Smooth muscle cell (in vitro differentiated cells): Measurements from ENCODE around the gene TNFAIP8L1. TPM values are rescaled to one million over a fixed set of nuclear protein-coding genes. Genes with fewer than 3 reads are reported as not detected.

Experiments used
- DNase-seq: peaks from one replicate; lab custom pipeline; 2025; ENCODE audit not compliant: unreplicated experiment; lab: John Stamatoyannopoulos, UW
- H2AFZ ChIP-seq: fragments of 200-600 bp; sonication (generic); 2 replicates; pipeline ENCODE4 v1.6.0; 2016; ENCODE audit warnings: antibody characterized with exemption, low read depth, mild to moderate bottlenecking
- H3F3A ChIP-seq: fragments of 200-600 bp; sonication (generic); 2 replicates; pipeline ENCODE4 v1.6.0; 2017; ENCODE audit warnings: antibody characterized with exemption, low read depth
- H3K27ac ChIP-seq: fragments of 200-600 bp; sonication (generic); 2 replicates; pipeline ENCODE4 v1.5.1; 2016; ENCODE audit warnings: low read depth, mild to moderate bottlenecking
- H3K27me3 ChIP-seq: fragments of 200-600 bp; sonication (generic); 2 replicates; pipeline ENCODE4 v1.6.1; 2016; ENCODE audit warnings: low read depth, mild to moderate bottlenecking
- H3K36me3 ChIP-seq: fragments of 200-600 bp; sonication (generic); 2 replicates; pipeline ENCODE4 v1.5.1; 2016; ENCODE audit warnings: low read depth
- H3K4me1 ChIP-seq: fragments of 200-600 bp; sonication (generic); 2 replicates; pipeline ENCODE4 v1.5.1; 2016; ENCODE audit warnings: low read depth
- H3K4me2 ChIP-seq: fragments of 200-600 bp; sonication (generic); 2 replicates; pipeline ENCODE4 v1.6.0; 2016; ENCODE audit warnings: mild to moderate bottlenecking
- H3K4me3 ChIP-seq: fragments of 200-600 bp; sonication (generic); 2 replicates; pipeline ENCODE4 v1.5.1; 2016; ENCODE audit warnings: mild to moderate bottlenecking
- H3K79me2 ChIP-seq: fragments of 200-600 bp; sonication (generic); 2 replicates; pipeline ENCODE4 v1.6.0; 2016; ENCODE audit warnings: low read depth, mild to moderate bottlenecking
- H3K9ac ChIP-seq: fragments of 200-600 bp; sonication (generic); 2 replicates; pipeline ENCODE4 v1.6.0; 2016; ENCODE audit warnings: low read depth
- H3K9me3 ChIP-seq: fragments of 200-600 bp; sonication (generic); replicated peaks from 2 replicates; pipeline ENCODE4 v1.5.1; 2016; ENCODE audit warnings: low read depth
- H4K20me1 ChIP-seq: fragments of 200-600 bp; sonication (generic); 2 replicates; pipeline ENCODE4 v1.6.0; 2016; ENCODE audit warnings: low read depth
- WGBS: methylation state at CpG from one replicate; pipeline ENCODE4 v1.1.7; 2016; ENCODE audit warnings: low lambda C conversion rate; 5-methylcytosine and 5-hydroxymethylcytosine counted together
- polyA plus RNA-seq: library from polyadenylated mRNA; unstranded; fragments of >200 nt; fragmentation: Nextera tagmentation; extraction: Ambion mirVana; gene quantifications from 2 replicates; pipeline ENCODE4 v1.2.1, GENCODE V29; 2016
- total RNA-seq: library from RNA; depleted of rRNA; stranded (reverse); fragments of >200 nt; gene quantifications from 2 replicates; pipeline ENCODE4 v1.2.3, GENCODE V29; 2014
- TF ChIP-seq, protein P1 (sequence below): fragments of 200-600 bp; sonication (generic); IDR thresholded peaks from 2 replicates; pipeline ENCODE4 v1.5.1; 2017; ENCODE audit warnings: borderline replicate concordance, mild to moderate bottlenecking, antibody characterized with exemption; ENCODE audit not compliant: insufficient read depth, poor library complexity, severe bottlenecking

TNFAIP8L1 gene
- total and polyA plus RNA-seq, 2 experiments from 2014 or later: 2.2 to 5.2 TPM

- Histone ChIP-seq H3K9ac (no peak overlapping the region), H4K20me1 (no peaks in the 10 kb centered on the region), H3K9me3 (no peaks in the 10 kb centered on the region), H3K36me3 (no peaks in the 10 kb centered on the region), H3K4me1 (peaks cover 7% of the 10 kb centered on the region), H3F3A (no peaks in the 10 kb centered on the region), H3K27ac (no peak overlapping the region), H3K4me2 (no peak overlapping the region), H3K4me3 (no peak overlapping the region), H3K27me3 (peaks cover 10% of the 10 kb centered on the region), H2AFZ (no peak overlapping the region), H3K79me2 (no peaks in the 10 kb centered on the region)
- WGBS: 93% methylated on average over 1 of the region's 1 CpG
- DNase-seq: no peak
- TF ChIP-seq, protein P1, sequence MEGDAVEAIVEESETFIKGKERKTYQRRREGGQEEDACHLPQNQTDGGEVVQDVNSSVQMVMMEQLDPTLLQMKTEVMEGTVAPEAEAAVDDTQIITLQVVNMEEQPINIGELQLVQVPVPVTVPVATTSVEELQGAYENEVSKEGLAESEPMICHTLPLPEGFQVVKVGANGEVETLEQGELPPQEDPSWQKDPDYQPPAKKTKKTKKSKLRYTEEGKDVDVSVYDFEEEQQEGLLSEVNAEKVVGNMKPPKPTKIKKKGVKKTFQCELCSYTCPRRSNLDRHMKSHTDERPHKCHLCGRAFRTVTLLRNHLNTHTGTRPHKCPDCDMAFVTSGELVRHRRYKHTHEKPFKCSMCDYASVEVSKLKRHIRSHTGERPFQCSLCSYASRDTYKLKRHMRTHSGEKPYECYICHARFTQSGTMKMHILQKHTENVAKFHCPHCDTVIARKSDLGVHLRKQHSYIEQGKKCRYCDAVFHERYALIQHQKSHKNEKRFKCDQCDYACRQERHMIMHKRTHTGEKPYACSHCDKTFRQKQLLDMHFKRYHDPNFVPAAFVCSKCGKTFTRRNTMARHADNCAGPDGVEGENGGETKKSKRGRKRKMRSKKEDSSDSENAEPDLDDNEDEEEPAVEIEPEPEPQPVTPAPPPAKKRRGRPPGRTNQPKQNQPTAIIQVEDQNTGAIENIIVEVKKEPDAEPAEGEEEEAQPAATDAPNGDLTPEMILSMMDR: no peak
Observed at GRCh38 chr19:4602915-4603314, 36.4 kb upstream of the TNFAIP8L1 start.

DNA sequence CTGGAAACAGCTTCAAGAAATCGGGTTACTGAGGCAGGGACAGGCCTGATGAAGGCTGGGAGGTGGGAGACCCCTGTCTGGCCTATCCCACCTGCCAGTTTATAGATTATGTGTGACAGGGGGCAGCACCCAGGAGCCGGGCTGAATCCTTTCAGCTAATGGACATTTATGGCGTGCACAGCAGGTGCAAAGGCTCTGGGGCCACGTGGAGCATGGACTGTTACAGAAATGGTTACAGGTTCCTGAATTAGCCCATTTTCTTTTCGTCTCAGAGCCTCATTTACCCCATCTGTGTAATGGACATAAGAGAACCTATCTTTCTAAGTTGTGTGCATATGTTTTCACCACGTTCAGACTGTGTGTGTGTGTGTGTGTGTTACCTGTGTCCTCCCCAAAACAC, 34.4 kb upstream of the TNFAIP8L1 start:
- DNase-seq: no peak
- WGBS: 84% methylated on average over 6 of the region's 6 CpGs
- no peaks in the 10 kb centered on the region for H4K20me1 ChIP-seq
- H3K27ac ChIP-seq: no peak overlapping the region
- H3K79me2 ChIP-seq: no peaks in the 10 kb centered on the region
- no peak overlapping the region for H3K9ac ChIP-seq
- no peak overlapping the region for H3K4me3 ChIP-seq
- no peaks in the 10 kb centered on the region for H3K9me3 ChIP-seq
- no peaks in the 10 kb centered on the region for H3K36me3 ChIP-seq
- H3K4me1 ChIP-seq: peaks cover 1% of the 10 kb centered on the region
- TF ChIP-seq, protein P1: no peak
- H2AFZ ChIP-seq: no peak overlapping the region
- H3K27me3 ChIP-seq: no peaks in the 10 kb centered on the region
- no peak overlapping the region for H3K4me2 ChIP-seq
- H3F3A ChIP-seq: no peaks in the 10 kb centered on the region

DNA sequence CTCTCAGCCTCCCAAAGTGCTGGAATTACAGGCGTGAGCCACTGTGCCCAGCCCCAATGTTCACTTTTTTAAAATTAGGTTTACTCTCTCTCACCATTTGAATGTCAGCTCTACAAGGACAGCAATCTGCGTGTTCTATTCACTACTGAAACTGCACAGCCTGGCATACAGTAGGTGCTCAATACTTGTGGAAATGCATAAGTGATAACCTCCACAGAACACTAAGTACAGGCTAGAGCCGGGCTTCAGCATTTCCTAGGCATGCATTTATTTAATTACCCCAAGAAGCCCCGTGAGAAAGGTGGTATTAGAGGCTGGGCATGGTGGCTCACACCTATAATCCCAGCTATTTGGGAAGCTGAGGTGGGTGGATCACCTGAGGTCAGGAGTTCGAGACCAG, 33.1 kb upstream of the TNFAIP8L1 start:
- H3K4me3 ChIP-seq: no peak overlapping the region
- TF ChIP-seq, protein P1: no peak
- H3K9me3 ChIP-seq: no peaks in the 10 kb centered on the region
- H3K4me1 ChIP-seq: peaks cover 5% of the 10 kb centered on the region
- no peak overlapping the region for H3K9ac ChIP-seq
- no peaks in the 10 kb centered on the region for H4K20me1 ChIP-seq
- no peak for DNase-seq
- H3K27ac ChIP-seq: no peak overlapping the region
- H3K79me2 ChIP-seq: no peaks in the 10 kb centered on the region
- no peaks in the 10 kb centered on the region for H3K27me3 ChIP-seq
- no peak overlapping the region for H2AFZ ChIP-seq
- H3K4me2 ChIP-seq: no peak overlapping the region
- no peaks in the 10 kb centered on the region for H3K36me3 ChIP-seq
- no peaks in the 10 kb centered on the region for H3F3A ChIP-seq
- 88% methylated on average over 5 of the region's 5 CpGs for WGBS

- no peaks in the 10 kb centered on the region for H4K20me1 ChIP-seq
- H3K4me1 ChIP-seq: peaks cover 5% of the 10 kb centered on the region
- H3K27ac ChIP-seq: no peak overlapping the region
- TF ChIP-seq, protein P1: no peak
- H3K4me3 ChIP-seq: no peak overlapping the region
- no peaks in the 10 kb centered on the region for H3K79me2 ChIP-seq
- H3K27me3 ChIP-seq: no peaks in the 10 kb centered on the region
- no peak overlapping the region for H3K9ac ChIP-seq
- 32% methylated on average over 34 of the region's 35 CpGs for WGBS
- DNase-seq: no peak
- no peak overlapping the region for H2AFZ ChIP-seq
- H3K4me2 ChIP-seq: no peak overlapping the region
- no peaks in the 10 kb centered on the region for H3K9me3 ChIP-seq
- no peaks in the 10 kb centered on the region for H3F3A ChIP-seq
- no peaks in the 10 kb centered on the region for H3K36me3 ChIP-seq
Observed at GRCh38 chr19:4606921-4607678, 32.2 kb upstream of the TNFAIP8L1 start.
